H1 (cell line): Measurements from ENCODE around the gene DHRS7B. TPM values are rescaled to one million over a fixed set of nuclear protein-coding genes. Genes with fewer than 3 reads are reported as not detected.

Source experiments
- CTCF ChIA-PET: fragments of 300-600 bp; sonication (Branson Sonifier 250); formaldehyde crosslinking; loops from one replicate; lab custom pipeline; 2021; ENCODE audit not compliant: partially characterized antibody; lab: Charles Lee
- POLR2A ChIA-PET: fragments of 300-600 bp; sonication (Branson Sonifier 250); formaldehyde crosslinking; loops from one replicate; lab custom pipeline; 2021; ENCODE audit warnings: inconsistent platforms; ENCODE audit not compliant: partially characterized antibody; lab: Charles Lee
- DNase-seq, 2 experiments: peaks; one replicate each; pipeline versions ENCODE4 v3.0.0 to v3.0.0-alpha.2; 2010 to 2022; ENCODE audit warnings: low spot score in 2 of 2, low read depth in 1 of 2, mixed read lengths in 1 of 2
- FAIRE-seq: peaks from 2 replicates; lab custom pipeline; 2011; peaks lifted over from hg19 to GRCh38; lab: Jason Lieb, UNC
- H2AFZ ChIP-seq: 2 replicates; pipeline ENCODE4 v1.8.1; 2012; ENCODE audit warnings: low read length, inconsistent platforms
- H2AK5ac ChIP-seq: 2 replicates; pipeline ENCODE4 v1.6.1; 2013; ENCODE audit warnings: low read depth, low read length
- H2BK120ac ChIP-seq: replicated peaks from 2 replicates; pipeline ENCODE3; 2013; ENCODE audit warnings: low read depth, low read length, inconsistent platforms
- H2BK12ac ChIP-seq: 2 replicates; pipeline ENCODE4 v1.6.1; 2013; ENCODE audit warnings: low read depth, low read length
- H2BK15ac ChIP-seq: 2 replicates; pipeline ENCODE4 v1.6.1; 2013; ENCODE audit warnings: low read length
- H2BK20ac ChIP-seq: 2 replicates; pipeline ENCODE4 v1.6.1; 2013; ENCODE audit warnings: low read length
- H2BK5ac ChIP-seq: 2 replicates; pipeline ENCODE4 v1.6.1; 2013; ENCODE audit warnings: low read depth, low read length
- H3K14ac ChIP-seq: 2 replicates; pipeline ENCODE4 v1.6.1; 2013; ENCODE audit warnings: inconsistent platforms; ENCODE audit not compliant: insufficient read length
- H3K18ac ChIP-seq: 2 replicates; pipeline ENCODE4 v1.6.1; 2013; ENCODE audit warnings: low read length; ENCODE audit errors: extremely low read depth
- H3K23ac ChIP-seq: 2 replicates; pipeline ENCODE4 v1.6.1; 2013; ENCODE audit warnings: inconsistent platforms; ENCODE audit not compliant: insufficient read length
- H3K23me2 ChIP-seq: 2 replicates; pipeline ENCODE4 v1.6.1; 2013; ENCODE audit warnings: low read depth, low read length
- H3K27ac ChIP-seq: 2 replicates; pipeline ENCODE4 v1.6.1; 2011; ENCODE audit warnings: low read depth, low read length, inconsistent platforms
- H3K27me3 ChIP-seq, 4 experiments: replicated peaks in 1 of 4; 1 replicate in 1 of 4; 2 replicates in 3 of 4; pipeline versions ENCODE4 v1.6.1 to v1.8.1; 2011 to 2013; ENCODE audit warnings: low read length in 3 of 4, mild to moderate bottlenecking in 3 of 4, inconsistent platforms in 2 of 4, mixed read lengths in 2 of 4, moderate library complexity in 1 of 4; ENCODE audit not compliant: control insufficient read depth in 3 of 4, insufficient read depth in 3 of 4; ENCODE audit errors: extremely low read depth in 1 of 4
- H3K36me3 ChIP-seq, 4 experiments: 2 replicates each; pipeline versions ENCODE4 v1.6.1 to v1.8.1; 2011 to 2013; ENCODE audit warnings: mild to moderate bottlenecking in 4 of 4, low read length in 3 of 4, moderate library complexity in 2 of 4, control low read depth in 1 of 4, inconsistent platforms in 1 of 4; ENCODE audit not compliant: insufficient read depth in 4 of 4, control insufficient read depth in 2 of 4
- H3K4ac ChIP-seq: replicated peaks from 2 replicates; pipeline ENCODE3; 2013; ENCODE audit warnings: low read length, low read depth, mixed read lengths, inconsistent platforms; ENCODE audit not compliant: insufficient read length
- H3K4me1 ChIP-seq, 4 experiments: replicated peaks in 1 of 4; 1 replicate in 1 of 4; 2 replicates in 3 of 4; pipeline versions ENCODE4 v1.6.1 to v1.8.1; 2011 to 2013; ENCODE audit warnings: low read length in 3 of 4, inconsistent platforms in 2 of 4, mixed read lengths in 1 of 4; ENCODE audit not compliant: insufficient read depth in 4 of 4, control insufficient read depth in 3 of 4
- H3K4me2 ChIP-seq, 2 experiments: 2 replicates each; pipeline versions ENCODE4 v1.6.1 to v1.8.1; 2011 to 2013; ENCODE audit warnings: low read depth in 2 of 2, low read length in 2 of 2, control low read depth in 1 of 2, inconsistent platforms in 1 of 2, mild to moderate bottlenecking in 1 of 2; ENCODE audit not compliant: insufficient read depth in 1 of 2
- H3K4me3 ChIP-seq, 4 experiments: fragments of 200-600, 300-600 bp in 1 of 4; sonication (generic), shearing (Covaris generic), sonication (Bioruptor Twin) in 1 of 4; 2 replicates each; pipeline versions ENCODE4 v1.5.1 to v1.8.1; 2011 to 2016; ENCODE audit warnings: low read length in 4 of 4, low read depth in 3 of 4, control low read depth in 2 of 4, inconsistent platforms in 2 of 4, mild to moderate bottlenecking in 2 of 4, mixed read lengths in 1 of 4, moderate library complexity in 1 of 4; ENCODE audit not compliant: insufficient read depth in 2 of 4; ENCODE audit errors: extremely low read depth in 1 of 4
- H3K56ac ChIP-seq: replicated peaks from 2 replicates; pipeline ENCODE3; 2013; ENCODE audit warnings: low read depth, mild to moderate bottlenecking, mixed read lengths, low read length, inconsistent platforms; ENCODE audit not compliant: insufficient read length
- H3K79me1 ChIP-seq: 2 replicates; pipeline ENCODE4 v1.6.1; 2013; ENCODE audit warnings: low read depth, low read length, control low read depth
- H3K79me2 ChIP-seq, 2 experiments: 2 replicates each; pipeline versions ENCODE4 v1.6.1 to v1.8.1; 2012 to 2013; ENCODE audit warnings: low read length in 2 of 2, mild to moderate bottlenecking in 2 of 2, inconsistent platforms in 1 of 2; ENCODE audit not compliant: insufficient read depth in 2 of 2, control insufficient read depth in 1 of 2
- H3K9ac ChIP-seq, 4 experiments: replicated peaks in 1 of 4; 1 replicate in 1 of 4; 2 replicates in 3 of 4; pipeline versions ENCODE4 v1.6.1 to v1.8.1; 2011 to 2013; ENCODE audit warnings: low read depth in 3 of 4, low read length in 3 of 4, control low read depth in 2 of 4, mild to moderate bottlenecking in 2 of 4, moderate library complexity in 2 of 4, inconsistent platforms in 1 of 4; ENCODE audit errors: extremely low read depth in 1 of 4
- H3K9me3 ChIP-seq, 2 experiments: 2 replicates each; pipeline versions ENCODE4 v1.6.1 to v1.8.1; 2012 to 2013; ENCODE audit warnings: mild to moderate bottlenecking in 2 of 2, moderate library complexity in 2 of 2, control low read depth in 1 of 2, inconsistent platforms in 1 of 2, low read depth in 1 of 2, low read length in 1 of 2, mixed read lengths in 1 of 2; ENCODE audit not compliant: insufficient read depth in 2 of 2
- H4K20me1 ChIP-seq, 2 experiments: replicated peaks in 1 of 2; 2 replicates each; pipeline versions ENCODE3 to v1.8.1; 2011 to 2013; ENCODE audit warnings: inconsistent platforms in 2 of 2, low read length in 2 of 2, mild to moderate bottlenecking in 1 of 2; ENCODE audit not compliant: insufficient read depth in 2 of 2, control insufficient read depth in 1 of 2
- H4K5ac ChIP-seq: 2 replicates; pipeline ENCODE4 v1.6.1; 2013; ENCODE audit warnings: low read length, low read depth, mixed read lengths, inconsistent platforms; ENCODE audit not compliant: insufficient read length
- H4K8ac ChIP-seq: 2 replicates; pipeline ENCODE4 v1.8.0; 2013; ENCODE audit warnings: mild to moderate bottlenecking, moderate library complexity, low read length, inconsistent platforms; ENCODE audit not compliant: insufficient read depth; ENCODE audit errors: extremely low read depth
- H4K91ac ChIP-seq: replicated peaks from 2 replicates; pipeline ENCODE3; 2013; ENCODE audit warnings: low read length, mixed read lengths, inconsistent platforms; ENCODE audit not compliant: insufficient read length
- JUND ChIP-seq: IDR thresholded peaks from 2 replicates; pipeline ENCODE4 v1.6.1; 2011; ENCODE audit warnings: mild to moderate bottlenecking, improper control_type of control experiment, low read length
- NANOG ChIP-seq: IDR thresholded peaks from 2 replicates; pipeline ENCODE4 v1.6.1; 2011; ENCODE audit warnings: low read length, low read depth, mild to moderate bottlenecking, inconsistent platforms; ENCODE audit not compliant: insufficient read depth, poor library complexity, severe bottlenecking
- RAD21 ChIP-seq, 2 experiments: IDR thresholded peaks in 1 of 2; conservative IDR thresholded peaks in 1 of 2; 2 replicates each; pipeline ENCODE4 v1.6.1; 2011; ENCODE audit warnings: low read depth in 2 of 2, low read length in 2 of 2, improper control_type of control experiment in 1 of 2, inconsistent platforms in 1 of 2, mild to moderate bottlenecking in 1 of 2, moderate library complexity in 1 of 2
- SIX5 ChIP-seq: IDR thresholded peaks from 2 replicates; pipeline ENCODE4 v1.6.1; 2011; ENCODE audit warnings: mild to moderate bottlenecking, low read depth, low read length
- WGBS, 2 experiments: shearing (Covaris generic) in 1 of 2; methylation state at CpG; one replicate each; pipeline versions ENCODE4 v1.1.6 to v1.1.7; 2013 to 2015; ENCODE audit warnings: low lambda C conversion rate in 2 of 2, mixed read lengths in 2 of 2, inconsistent platforms in 1 of 2, low coverage in 1 of 2, missing lambda C conversion rate in 1 of 2; ENCODE audit not compliant: insufficient replicate concordance in 2 of 2, insufficient coverage in 1 of 2, insufficient read length in 1 of 2; ENCODE audit errors: extremely low coverage in 1 of 2, missing lambda C conversion rate in 1 of 2; 5-methylcytosine and 5-hydroxymethylcytosine counted together
- polyA plus RNA-seq, 7 experiments: library from polyadenylated mRNA; depleted of rRNA in 3 of 7; stranded (reverse) in 5 of 7; unstranded in 2 of 7; fragments of >200 nt in 5 of 7; fragments of 200-250 nt in 2 of 7; gene quantifications; 1 replicate in 5 of 7; 2 replicates in 1 of 7; 4 replicates in 1 of 7; pipeline versions ENCODE4 v1.2.1 to v1.2.3, GENCODE V29; 2011 to 2013; ENCODE audit warnings: missing spikeins in 2 of 7, mixed read lengths in 2 of 7
- total RNA-seq: library from RNA; stranded (reverse); fragmentation: NEBNext Ultra II Directional; extraction: Animal tissue kit (Norgen Biotek cat#: 25700); gene quantifications from 2 replicates; pipeline ENCODE4 v1.2.1, GENCODE V29; 2021
- TF ChIP-seq, protein P1 (sequence below), 3 experiments: IDR thresholded peaks; 1 replicate in 2 of 3; 2 replicates in 1 of 3; pipeline versions ENCODE4 v1.5.1 to v1.6.1; 2011; ENCODE audit warnings: low read length in 3 of 3, mild to moderate bottlenecking in 3 of 3, inconsistent platforms in 2 of 3, low read depth in 1 of 3, moderate library complexity in 1 of 3; ENCODE audit not compliant: insufficient read depth in 1 of 3; ENCODE audit errors: control extremely low read depth in 1 of 3

Gene DHRS7B
- total and polyA plus RNA-seq, 2 of the 8 experiments (the other 6 are each of a cell fraction or from before 2014, with no cell fraction given): 11.0 to 27.9 TPM

DNA sequence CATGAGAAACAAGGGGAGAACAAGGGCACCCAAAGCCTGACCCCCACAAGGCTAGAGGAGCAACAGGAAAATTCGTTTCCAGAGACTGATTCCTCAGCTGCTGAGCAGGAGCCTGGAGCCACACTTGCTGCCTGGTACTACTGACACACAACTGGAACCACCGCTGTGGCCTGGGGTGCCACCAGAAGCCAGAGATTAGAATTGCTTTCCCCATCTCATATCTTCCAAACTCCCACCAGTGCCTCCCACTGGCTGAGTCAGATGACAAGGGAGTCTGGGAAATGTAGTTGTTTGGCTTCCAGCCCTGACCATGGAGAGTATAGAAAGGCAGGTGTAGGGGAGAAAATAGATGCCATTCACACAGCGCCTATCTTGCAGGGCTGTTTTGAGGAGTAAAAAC, 91.3 kb downstream of the DHRS7B start:
- no peak for DNase-seq
- Histone ChIP-seq H3K4me3 (no peak overlapping the region), H2AFZ (no peak overlapping the region; the same call in 1 of the 2 replicates), H4K91ac (no peak overlapping the region), H2BK15ac (no peak overlapping the region; the same call in 1 of the 2 replicates), H3K4me1 (peaks cover 0 to 8% (median 3%) of the 10 kb centered on the region in 4 experiments; a peak in 4 of 7 replicates), H2BK120ac (no peak overlapping the region), H3K79me2 (peaks cover 4 to 8% of the 10 kb centered on the region in 2 experiments), H2BK5ac (no peak overlapping the region), H3K14ac (no peak overlapping the region), H3K9me3 (no peaks in the 10 kb centered on the region; a peak in 1 of 4 replicates), H4K8ac (no peak overlapping the region), H4K5ac (no peak overlapping the region), H3K4me2 (no peak overlapping the region), H3K36me3 (no peaks in the 10 kb centered on the region), H3K4ac (no peak overlapping the region), H3K79me1 (no peaks in the 10 kb centered on the region), H3K9ac (no peak overlapping the region), H3K56ac (no peak overlapping the region), H3K27me3 (no peaks in the 10 kb centered on the region), H3K23ac (no peak overlapping the region), H2BK12ac (no peak overlapping the region), H3K23me2 (peaks cover 8% of the 10 kb centered on the region), H2BK20ac (no peak overlapping the region), H3K18ac (no peak overlapping the region), H3K27ac (no peak overlapping the region), H2AK5ac (no peak overlapping the region), H4K20me1 (peaks cover under 1 to 4% of the 10 kb centered on the region in 2 experiments)
- POLR2A ChIA-PET: interaction anchor here (1.1 kb wide), 1 partner anchor 12 kb away, joined by 3 read pairs; no protein-coding TSS in a partner anchor
- CTCF ChIA-PET: interaction anchor here (0.8 to 1.0 kb wide), 2 partner anchors 13 to 19 kb away, joined by 3 read pairs; no protein-coding TSS in a partner anchor
- TF ChIP-seq RAD21 (IDR thresholded peaks at IDR 0.05 in 1 of 2, conservative IDR thresholded peaks at IDR 0.05 in 1 of 2; ENCODE audit: low read depth in 2 of 2, low read length in 2 of 2): peak; percentile 26 to 35; a peak in 2 of 4 replicates
- peak; percentile 65 for TF ChIP-seq SIX5
- peak; percentile 52; the same call in 1 of the 2 replicates for TF ChIP-seq JUND
- TF ChIP-seq, protein P1, sequence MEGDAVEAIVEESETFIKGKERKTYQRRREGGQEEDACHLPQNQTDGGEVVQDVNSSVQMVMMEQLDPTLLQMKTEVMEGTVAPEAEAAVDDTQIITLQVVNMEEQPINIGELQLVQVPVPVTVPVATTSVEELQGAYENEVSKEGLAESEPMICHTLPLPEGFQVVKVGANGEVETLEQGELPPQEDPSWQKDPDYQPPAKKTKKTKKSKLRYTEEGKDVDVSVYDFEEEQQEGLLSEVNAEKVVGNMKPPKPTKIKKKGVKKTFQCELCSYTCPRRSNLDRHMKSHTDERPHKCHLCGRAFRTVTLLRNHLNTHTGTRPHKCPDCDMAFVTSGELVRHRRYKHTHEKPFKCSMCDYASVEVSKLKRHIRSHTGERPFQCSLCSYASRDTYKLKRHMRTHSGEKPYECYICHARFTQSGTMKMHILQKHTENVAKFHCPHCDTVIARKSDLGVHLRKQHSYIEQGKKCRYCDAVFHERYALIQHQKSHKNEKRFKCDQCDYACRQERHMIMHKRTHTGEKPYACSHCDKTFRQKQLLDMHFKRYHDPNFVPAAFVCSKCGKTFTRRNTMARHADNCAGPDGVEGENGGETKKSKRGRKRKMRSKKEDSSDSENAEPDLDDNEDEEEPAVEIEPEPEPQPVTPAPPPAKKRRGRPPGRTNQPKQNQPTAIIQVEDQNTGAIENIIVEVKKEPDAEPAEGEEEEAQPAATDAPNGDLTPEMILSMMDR (IDR thresholded peaks at IDR 0.05; ENCODE audit: control extremely low read depth in 1 of 3, insufficient read depth in 1 of 3, low read depth in 1 of 3, low read length in 3 of 3): peak; percentile 0 to 30 (median 21)
- no peak for TF ChIP-seq NANOG
- FAIRE-seq: peak; percentile 73
- WGBS, 2 experiments: 56% methylated on average over 3 of the region's 3 CpGs; no CpG with 5 or more reads in 1 of the 2 experiments
